Left kidney (tissue), 2 donors: ENCODE data around the gene TBX19. TPM values are rescaled to one million over a fixed set of nuclear protein-coding genes. Genes with fewer than 3 reads are reported as not detected.

Source experiments
- DNase-seq: peaks from one replicate; pipeline ENCODE4 v3.0.0-alpha.2; 2013
- polyA plus RNA-seq: library from polyadenylated mRNA; unstranded; fragments of 120-200 nt; gene quantifications from one replicate; pipeline ENCODE4 v1.2.1, GENCODE V29; 2013; ENCODE audit not compliant: insufficient read length

TBX19 gene
- polyA plus RNA-seq, 1 donor, result 4.1 TPM

GRCh38 chr1:168281603-168282325 lies 1.1 kb downstream of the TBX19 start:
- no peak for DNase-seq

DNA sequence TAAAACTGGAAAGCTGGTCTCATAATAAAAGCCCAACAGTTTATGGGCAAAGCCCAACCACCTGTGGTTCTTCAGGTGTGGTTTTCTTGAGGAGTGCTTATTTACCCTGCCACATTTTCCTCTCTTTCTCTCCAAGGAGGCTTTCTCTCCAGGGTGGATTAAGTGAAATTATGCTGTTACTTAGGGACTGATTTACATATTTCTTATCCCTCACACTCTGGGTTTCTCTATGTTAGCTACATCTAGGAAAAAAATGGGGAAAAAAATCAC lies 4.8 kb downstream of the TBX19 start:
- peak; percentile 40 for DNase-seq

DNA sequence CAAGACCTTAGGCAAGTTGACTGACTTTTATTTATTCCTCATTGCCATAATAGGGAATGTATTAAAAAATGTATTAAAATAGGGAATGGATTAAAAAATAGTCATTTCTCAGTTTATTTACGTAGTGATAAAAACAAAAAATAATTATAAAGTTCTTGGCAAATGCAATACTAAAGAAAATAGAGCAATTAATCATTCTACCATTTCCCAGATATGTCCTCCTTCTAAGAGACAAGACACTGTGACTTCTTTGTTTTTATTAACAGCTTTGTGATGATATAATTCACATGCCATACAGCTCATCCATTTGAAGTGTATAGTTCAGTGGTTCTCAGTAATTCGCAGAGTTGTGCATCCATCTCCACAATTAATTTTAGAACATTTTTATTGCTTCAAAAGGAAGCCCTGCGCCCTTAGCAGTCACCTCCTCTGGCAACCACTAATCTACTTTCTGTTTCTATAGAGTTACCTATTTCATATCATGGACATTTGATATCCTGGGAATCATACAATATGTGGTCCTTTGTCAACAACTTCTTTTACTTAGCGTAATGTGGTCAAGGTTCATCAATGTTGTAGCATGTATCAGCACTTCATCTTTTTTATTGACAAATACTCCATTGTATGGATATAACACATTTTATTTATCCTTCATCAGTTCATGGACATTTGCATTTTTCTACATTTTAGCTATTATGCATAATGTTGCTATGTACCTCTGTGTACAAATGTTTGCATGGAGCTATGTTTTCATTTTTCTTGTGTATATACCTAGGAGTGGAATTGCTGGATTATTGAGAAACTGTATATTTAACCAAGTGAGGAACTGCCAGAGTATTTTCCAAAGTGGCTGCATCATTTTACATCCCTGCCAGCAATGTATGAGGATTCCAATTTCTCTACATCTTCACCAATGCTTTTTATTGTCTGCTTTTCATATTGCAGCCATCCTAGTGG lies 5.6 kb downstream of the TBX19 start:
- no peak for DNase-seq

DNA sequence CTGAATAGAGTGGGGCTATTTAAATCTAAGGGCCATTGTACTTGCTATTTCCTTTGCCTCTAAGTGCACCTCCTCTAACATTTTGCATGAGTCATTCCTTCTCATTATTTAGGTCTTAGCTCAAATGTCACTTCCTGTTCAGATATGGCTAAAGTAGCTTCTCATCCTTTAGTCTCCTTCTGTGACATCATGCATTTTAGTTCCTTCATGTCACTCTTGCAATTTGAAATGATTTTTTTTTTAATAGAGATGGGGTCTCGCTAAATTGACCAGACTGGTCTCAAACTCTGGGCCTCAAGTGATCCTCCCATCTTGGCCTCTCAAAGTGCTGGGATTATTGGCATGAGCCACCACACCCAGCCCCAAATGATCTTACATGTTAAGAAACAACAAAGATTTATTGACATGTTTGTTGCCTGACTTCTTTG lies 6.6 kb downstream of the TBX19 start:
- no peak for DNase-seq

DNA sequence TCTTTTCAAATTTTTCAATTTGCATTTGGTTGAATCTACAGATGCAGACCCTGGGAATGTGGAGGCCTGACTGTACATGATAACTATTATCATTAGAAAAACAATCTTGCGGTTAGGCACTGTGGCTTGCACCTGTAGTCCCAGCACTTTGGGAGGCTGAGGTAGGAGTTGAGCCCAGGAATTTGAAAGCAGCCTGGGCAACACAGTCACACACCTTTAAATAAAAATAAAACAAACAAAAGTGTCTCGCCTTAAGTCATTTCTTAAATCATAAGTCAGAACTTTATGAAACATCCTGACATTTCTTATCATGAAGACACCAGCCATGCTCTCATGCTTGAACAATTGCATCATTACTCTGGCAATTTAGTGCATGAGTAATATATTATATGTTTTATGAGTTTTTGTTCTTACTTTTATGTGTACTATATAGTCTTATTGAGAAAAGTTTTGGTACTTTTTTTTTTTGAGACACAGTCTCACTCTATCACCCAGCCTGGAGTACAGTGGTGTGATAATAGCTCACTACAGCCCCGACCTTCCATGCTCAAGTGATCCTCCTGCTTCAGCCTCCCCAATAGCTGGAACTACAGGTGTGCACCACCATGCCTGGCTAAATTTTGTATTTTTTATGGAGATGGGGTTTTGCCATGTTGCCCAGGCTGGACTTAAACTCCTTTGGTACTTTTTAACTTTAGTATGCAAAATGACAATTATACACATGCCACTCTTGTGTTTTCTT lies 7.8 kb downstream of the TBX19 start:
- no peak for DNase-seq

GRCh38 chr1:168291222-168291837 lies 10.7 kb downstream of the TBX19 start:
- DNase-seq, result no peak

DNA sequence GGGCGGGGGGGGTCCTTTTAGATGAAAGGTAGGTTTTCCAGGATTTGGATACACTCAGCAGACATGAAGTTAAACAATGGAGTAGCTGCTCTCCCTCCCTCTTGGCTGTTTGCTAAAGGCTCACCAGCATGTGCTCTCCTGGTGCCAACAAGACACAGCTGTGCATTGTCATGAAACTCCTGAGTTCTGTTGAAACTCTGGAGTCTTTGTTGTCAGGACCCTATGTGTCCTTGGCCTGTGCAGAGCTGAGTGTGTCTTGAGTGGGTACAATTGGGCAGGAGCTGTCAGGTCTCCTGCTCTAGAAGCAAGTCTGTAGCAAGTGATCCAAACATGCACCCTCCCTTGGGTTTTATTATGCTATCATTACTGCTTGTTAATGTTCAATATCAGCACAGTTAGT lies 12.7 kb downstream of the TBX19 start:
- no peak for DNase-seq

- no peak for DNase-seq
Observed at GRCh38 chr1:168295411-168296114, 14.9 kb downstream of the TBX19 start.

- no peak for DNase-seq
Observed at GRCh38 chr1:168297019-168297730, 16.5 kb downstream of the TBX19 start.

- no peak for DNase-seq
Observed at GRCh38 chr1:168298446-168298845, 17.8 kb downstream of the TBX19 start.

DNA sequence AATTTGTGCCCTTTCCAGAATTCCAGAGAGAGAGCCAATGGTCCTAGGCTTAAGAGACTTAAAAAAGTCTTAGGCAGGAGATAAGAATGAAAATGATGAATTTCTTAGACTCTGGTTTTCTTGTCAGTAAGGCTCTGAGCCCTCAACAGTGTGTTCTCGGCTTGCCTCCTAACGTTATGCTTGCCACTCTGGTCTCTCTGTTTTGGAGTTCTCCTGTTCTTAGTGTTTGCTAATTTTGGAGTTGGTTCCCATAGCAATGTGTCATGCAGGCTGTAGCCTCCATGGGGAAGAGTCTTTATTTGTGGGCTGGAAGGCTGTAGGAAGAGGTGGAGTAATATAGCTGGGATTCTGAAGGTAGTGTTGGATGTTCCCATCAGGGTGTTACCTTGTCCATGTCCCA lies 19.9 kb downstream of the TBX19 start:
- no peak for DNase-seq

GRCh38 chr1:168301664-168302320 lies 21.1 kb downstream of the TBX19 start:
- DNase-seq, result no peak

- DNase-seq, result no peak
Observed at GRCh38 chr1:168303716-168304540, 23.3 kb downstream of the TBX19 start.

DNA sequence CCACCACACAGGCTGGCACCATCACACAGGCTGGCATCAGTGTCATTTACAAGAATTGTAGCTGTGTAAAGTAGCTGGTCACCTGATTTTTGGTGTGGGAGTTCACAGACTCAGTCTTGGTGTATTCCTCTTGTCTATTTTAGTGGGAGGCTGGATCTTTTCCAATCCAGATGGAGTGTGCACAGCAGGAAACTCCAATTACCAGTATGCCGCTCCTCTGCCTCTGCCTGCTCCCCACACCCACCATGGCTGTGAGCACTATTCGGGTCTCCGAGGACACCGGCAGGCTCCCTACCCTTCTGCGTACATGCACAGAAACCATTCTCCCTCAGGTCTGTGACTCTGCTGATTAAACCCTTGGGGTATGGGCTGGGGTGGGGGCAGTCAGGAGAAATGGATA lies 24.2 kb downstream of the TBX19 start:
- no peak for DNase-seq

GRCh38 chr1:168312718-168313604 lies 32.3 kb downstream of the TBX19 start:
- DNase-seq, result no peak

DNA sequence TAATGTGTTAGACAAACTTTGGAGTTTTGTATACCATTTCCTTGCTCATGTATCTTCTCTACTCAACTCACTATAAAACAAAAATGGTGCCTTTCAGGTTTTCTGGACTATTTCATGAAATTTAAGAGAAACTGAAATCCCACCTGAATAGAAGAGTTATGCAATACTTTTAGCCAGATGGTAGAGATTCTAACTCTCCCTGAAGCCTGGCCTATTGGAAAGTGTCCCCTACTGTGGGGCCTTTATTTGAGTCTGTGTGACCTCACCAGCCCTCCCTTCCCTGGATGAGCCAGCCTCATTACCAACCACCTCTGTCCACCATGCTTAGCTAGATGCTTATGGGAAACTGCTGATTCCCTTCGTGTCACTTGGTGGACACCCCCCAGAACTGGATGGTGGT lies 35.5 kb downstream of the TBX19 start:
- no peak for DNase-seq

- no peak for DNase-seq
Observed at GRCh38 chr1:168317309-168317708, 36.6 kb downstream of the TBX19 start.

- no peak for DNase-seq
Observed at GRCh38 chr1:168319691-168320090, 39.0 kb downstream of the TBX19 start.

DNA sequence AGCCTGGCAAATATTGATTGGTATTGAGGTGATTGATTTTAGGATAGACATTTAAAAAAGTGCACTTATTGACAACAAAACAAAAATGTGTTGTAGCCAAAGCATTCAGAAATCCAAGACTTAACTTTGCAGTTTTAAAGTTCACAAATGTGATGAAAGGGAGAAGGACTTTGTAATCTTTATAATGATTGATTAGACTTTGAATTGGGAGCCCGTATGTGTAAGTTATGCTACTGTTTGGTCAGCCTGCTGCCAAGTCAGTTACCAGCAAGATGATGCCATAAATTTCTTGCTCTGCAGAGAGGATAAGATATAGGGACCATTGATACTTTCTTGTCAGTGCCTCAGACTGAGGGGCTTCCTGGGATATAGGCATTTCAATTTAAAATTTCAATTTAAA lies 39.5 kb downstream of the TBX19 start:
- no peak for DNase-seq
